ENCODE measurements around the gene RGS11.

DNA sequence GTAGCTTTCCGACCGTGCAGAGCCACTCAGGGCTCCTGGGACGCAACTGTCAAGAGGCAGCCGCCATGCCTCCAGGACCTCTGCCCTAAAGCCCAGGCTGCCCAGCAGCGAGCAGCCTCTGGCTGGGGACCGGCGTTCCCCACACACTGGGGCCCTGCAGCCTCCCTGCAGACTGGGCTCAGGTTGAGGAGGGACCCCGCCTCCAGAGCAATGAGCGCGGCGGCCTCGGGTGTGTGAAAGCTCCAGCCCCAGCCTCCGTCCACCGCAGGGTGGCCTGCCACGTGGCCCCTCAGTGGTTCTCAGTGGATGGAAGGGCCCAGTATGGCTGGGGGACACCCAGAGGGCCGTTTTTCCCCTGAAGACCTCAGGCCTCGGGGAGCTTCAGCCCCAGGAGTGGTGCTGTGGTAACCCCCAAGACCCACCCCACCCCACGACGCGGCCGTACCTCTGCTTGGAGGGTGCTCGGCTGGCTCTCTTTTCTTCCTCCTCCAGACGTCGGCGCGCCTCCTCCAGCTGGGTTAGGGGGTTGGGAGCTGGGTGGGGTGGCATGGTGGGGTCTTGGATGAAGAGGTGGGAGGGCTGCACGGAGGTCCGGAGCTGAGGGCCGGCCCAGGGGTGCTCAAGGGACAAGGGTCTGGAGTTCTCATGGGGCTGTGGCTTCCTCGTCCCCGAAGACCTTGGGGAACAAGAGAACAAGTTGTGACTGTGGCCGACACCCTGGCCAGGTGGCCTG, 17.5 kb upstream of the RGS11 start:
- TF ChIP-seq, protein P1, sequence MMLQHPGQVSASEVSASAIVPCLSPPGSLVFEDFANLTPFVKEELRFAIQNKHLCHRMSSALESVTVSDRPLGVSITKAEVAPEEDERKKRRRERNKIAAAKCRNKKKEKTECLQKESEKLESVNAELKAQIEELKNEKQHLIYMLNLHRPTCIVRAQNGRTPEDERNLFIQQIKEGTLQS (IDR thresholded peaks at IDR 0.05), result no peak
- TF ChIP-seq TAF1 (conservative IDR thresholded peaks at IDR 0.05) (no peak), FOXA1 (IDR thresholded peaks at IDR 0.05) (no peak)
- TF ChIP-seq, protein P2, sequence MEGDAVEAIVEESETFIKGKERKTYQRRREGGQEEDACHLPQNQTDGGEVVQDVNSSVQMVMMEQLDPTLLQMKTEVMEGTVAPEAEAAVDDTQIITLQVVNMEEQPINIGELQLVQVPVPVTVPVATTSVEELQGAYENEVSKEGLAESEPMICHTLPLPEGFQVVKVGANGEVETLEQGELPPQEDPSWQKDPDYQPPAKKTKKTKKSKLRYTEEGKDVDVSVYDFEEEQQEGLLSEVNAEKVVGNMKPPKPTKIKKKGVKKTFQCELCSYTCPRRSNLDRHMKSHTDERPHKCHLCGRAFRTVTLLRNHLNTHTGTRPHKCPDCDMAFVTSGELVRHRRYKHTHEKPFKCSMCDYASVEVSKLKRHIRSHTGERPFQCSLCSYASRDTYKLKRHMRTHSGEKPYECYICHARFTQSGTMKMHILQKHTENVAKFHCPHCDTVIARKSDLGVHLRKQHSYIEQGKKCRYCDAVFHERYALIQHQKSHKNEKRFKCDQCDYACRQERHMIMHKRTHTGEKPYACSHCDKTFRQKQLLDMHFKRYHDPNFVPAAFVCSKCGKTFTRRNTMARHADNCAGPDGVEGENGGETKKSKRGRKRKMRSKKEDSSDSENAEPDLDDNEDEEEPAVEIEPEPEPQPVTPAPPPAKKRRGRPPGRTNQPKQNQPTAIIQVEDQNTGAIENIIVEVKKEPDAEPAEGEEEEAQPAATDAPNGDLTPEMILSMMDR (IDR thresholded peaks at IDR 0.05; ENCODE audit: low read depth, low read length, missing input control), result no peak

All from liver (tissue), 3 donors.